Ramos (cell line): ENCODE measurements around the gene PHGDH.
"Not testable (repeated sequence)": the region's sequence is repeated elsewhere in the genome, so short reads cannot be mapped to it uniquely, and the experiment has no call there.

ENCODE experiments used
- in situ Hi-C: fragments of 300-500 bp; cut with MboI; formaldehyde crosslinking; loops from one replicate; pipeline ENCODE4 v1.14.3; 2022; ENCODE audit warnings: low sequenced_read_pairs; ENCODE audit not compliant: unreplicated experiment

The PHGDH gene

DNA sequence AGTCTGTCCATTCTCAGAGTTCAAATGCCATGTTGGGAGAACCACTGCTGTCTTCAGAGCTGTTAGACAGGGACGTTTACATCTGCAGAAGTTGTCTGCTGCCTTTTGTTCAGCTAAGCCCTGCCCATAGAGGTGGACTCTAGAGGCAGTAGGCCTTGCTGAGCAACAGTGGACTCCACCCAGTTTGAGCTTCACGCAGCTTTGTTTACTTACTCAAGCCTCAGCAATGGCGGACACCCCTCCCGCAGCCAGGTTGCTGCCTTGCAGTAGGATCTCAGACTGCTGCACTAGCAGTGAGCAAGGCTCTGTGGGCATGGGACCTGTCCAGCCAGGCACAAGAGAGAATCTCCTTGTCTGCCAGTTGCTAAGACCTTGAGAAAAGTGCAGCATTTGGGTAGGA is 14.9 kb upstream of the PHGDH start:
- in situ Hi-C loops = not testable (repeated sequence)

DNA sequence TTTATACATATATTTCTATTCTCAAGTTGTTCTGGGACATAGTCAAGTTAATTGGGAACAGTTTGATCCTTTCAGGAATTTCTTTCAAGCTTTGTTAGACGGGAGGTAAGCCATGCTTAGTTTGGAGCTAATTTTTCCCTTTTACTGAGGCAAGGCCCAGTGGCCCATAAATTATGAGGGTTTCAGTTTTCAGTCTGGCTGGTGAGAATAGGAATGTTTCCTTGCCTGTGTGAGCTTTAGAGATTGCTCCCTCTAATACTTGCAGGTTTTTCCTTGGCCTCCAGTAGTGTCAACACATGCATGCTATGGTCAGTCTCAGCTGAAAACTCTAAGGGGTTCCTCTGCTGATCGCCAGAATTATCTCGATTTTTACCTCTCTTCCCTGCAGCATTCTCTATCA is 14.1 kb upstream of the PHGDH start:
- in situ Hi-C loops = no loop called here

DNA sequence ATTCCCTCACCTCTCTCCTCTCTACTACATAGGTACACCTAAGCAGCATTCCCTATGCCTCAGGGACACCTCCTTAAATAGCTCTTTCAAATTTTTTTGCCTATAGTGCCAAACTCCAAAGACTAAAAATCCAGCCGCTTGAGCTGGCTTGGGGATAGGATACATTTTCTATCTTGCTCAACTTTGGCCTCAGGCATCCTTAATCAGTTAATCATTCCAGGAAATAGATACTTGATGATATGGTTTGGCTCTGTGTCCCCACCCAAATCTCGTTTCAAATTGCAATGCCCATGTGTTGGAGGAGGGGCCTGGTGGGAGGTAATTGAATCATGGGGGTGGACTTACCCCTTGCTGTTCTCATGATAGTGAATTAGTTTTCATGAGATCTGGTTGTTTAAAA is 11.4 kb upstream of the PHGDH start:
- in situ Hi-C loops = no loop called here

DNA sequence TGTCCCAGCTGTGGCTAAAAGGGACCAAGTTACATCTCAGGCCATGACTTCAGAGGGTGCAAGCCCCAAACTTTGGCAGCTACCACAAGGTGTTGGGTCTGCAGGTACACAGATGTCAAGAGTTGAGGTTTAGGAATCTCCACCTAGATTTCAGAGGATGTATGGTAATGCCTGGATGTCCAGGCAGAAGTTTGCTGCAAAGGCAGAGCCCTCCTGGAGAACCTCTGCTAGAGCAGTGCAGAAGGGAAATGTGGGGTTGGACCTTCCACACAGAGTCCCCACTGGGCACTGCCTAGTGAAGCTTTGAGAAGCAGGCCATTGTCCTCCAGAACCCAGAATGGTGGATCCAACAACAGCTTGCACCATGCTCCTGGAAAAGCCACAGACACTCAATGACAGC is 10.1 kb upstream of the PHGDH start:
- in situ Hi-C loops = no loop called here

DNA sequence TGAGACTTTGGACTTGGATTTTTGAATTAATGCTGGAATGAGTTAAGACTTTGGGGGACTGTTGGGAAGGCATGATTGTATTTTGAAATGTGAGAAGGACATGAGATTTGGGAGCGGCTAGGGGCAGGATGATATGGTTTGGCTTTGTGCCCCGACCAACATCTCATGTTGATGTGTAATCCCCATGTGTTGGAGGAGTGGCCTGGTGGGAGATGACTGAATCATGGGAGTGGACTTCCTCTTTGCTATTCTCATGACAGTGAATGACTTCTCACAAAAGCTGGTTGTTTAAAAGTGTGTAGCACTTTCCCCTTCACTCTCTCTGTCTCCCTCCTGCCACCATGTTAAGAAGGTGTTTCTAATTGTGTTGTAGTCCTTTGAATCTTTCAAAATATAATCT is 9.3 kb upstream of the PHGDH start:
- in situ Hi-C loops = no loop called here

DNA sequence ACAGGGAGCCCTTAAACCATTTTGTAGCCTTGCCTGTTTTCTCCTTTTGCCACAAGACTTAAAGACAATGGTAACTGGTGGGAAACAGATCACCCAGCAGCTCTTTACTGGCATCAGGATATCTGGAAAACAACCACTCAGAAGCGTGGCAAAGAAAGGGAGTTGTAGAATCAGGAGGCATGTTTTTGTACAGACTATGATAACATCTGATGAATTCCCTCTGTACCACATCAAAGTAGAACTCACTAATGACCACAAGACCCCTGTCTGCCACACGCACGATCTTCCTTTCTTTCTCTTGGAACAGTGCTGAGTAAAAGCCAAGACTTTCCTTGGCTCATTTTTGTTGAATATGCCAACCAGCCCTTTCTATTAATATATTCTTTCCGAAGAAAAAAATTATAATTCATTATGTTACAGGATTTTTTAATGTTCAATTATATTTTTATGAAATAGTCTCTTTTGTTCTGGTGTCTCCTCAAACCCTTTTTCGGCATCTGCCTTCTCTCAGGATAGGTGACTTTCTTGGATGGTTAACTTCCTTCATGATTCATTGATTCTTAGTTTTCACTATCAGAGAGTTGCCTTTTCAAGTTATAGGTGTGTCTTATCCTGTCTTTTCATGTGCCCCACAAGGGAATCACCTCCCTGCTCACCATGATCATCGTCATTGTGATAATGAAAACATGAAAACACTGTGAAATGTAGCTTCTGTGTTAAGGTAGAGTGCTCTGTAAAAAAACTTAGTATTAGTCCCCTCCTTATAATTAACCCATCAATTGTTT is 7.9 kb upstream of the PHGDH start:
- in situ Hi-C loops = no loop called here

DNA sequence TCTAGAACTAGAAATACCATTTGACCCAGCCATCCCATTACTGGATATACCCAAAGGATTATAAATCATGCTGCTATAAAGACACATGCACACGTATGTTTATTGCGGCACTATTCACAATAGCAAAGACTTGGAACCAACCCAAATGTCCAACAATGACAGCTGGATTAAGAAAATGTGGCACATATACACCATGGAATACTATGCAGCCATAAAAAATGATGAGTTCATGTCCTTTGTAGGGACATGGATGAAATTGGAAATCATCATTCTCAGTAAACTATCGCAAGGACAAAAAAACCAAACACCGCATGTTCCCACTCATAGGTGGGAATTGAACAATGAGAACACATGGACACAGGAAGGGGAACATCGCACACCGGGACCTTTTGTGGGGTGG is 5.1 kb upstream of the PHGDH start:
- in situ Hi-C loops = not testable (repeated sequence)

DNA sequence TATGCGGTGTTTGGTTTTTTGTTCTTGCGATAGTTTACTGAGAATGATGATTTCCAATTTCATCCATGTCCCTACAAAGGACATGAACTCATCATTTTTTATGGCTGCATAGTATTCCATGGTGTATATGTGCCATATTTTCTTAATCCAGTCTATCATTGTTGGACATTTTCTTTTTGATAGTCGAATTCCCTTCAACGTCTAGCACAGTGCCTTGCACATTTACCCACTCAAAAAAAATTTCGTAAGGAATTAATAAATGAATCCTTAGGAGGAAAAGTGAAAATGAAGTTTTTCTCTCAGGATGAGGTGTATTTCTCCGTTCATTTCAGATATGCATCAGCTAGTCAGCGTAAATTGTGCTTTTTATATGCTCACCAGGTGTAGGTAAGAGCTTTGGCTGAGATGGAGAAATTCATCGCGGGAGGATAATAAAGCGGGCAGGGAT is 354 bp upstream of the PHGDH start:
- in situ Hi-C loops = not testable (repeated sequence)

DNA sequence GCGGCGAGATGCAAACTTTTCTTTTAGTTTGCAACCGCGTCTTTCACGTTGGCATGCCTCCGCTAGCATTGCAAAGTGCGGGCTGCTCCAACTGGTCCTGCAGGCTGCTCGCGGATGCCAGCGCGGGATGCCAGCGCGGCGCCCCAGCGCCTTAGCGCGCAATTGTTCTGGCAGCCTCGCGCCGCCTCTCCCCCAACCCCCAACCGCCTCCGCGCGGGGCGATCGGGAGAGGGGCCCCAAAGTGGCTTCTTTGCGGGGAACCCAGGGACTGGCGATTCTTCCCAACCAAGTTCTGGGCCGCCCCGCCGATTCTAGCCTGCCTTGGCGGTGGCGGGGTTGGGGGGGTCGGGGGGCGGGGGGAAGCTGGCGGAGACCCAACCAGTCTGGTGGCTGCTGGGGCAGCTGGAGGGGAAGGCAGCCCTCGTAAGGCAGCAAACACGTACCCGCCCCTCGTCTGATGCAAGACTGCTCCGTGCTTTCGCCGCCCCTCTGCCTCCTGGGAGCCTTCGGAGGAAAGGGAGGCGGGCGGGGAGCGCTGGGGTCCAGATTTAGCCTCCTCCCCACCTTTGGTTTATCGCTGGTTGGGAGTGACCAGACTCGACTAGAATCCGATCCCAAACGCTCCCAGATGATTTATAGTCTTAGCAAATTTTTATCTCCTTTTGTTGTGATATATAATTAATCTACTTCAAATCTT is 756 bp downstream of the PHGDH start:
- in situ Hi-C loops = no loop called here

DNA sequence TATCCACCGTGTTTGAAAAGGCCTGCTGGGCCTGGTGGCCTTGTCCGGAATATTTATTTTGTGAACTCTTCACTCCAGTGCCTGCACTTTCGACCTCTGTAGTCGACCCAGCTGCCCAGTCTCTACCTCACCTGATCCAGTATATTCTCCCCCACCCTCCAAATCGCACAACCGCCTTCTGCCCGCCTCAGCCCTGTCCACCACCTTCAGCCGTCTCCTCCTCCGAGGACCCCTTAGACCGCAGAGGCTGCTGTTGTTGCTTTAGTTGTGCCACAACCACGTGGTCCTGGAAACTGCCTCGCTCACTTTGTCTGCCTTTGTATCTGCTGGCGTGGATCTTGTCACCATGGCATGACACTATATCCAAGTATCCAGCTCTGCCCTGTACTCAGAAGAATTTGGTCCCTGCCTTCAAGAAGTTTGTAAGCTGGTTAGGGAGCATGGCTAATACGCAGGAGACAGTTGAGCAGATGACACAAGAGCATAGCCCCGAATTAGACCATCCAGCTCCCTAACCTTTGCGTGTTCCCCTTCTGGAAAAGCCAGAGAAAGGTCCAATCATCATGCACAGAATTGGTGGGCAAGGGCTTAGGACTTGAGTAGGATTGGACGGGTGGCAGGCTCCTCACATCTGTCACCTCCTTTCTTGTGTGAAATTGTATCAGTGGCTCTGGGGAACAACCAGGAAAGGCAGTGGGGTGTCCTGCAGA is 1.5 kb downstream of the PHGDH start:
- in situ Hi-C loops = no loop called here

DNA sequence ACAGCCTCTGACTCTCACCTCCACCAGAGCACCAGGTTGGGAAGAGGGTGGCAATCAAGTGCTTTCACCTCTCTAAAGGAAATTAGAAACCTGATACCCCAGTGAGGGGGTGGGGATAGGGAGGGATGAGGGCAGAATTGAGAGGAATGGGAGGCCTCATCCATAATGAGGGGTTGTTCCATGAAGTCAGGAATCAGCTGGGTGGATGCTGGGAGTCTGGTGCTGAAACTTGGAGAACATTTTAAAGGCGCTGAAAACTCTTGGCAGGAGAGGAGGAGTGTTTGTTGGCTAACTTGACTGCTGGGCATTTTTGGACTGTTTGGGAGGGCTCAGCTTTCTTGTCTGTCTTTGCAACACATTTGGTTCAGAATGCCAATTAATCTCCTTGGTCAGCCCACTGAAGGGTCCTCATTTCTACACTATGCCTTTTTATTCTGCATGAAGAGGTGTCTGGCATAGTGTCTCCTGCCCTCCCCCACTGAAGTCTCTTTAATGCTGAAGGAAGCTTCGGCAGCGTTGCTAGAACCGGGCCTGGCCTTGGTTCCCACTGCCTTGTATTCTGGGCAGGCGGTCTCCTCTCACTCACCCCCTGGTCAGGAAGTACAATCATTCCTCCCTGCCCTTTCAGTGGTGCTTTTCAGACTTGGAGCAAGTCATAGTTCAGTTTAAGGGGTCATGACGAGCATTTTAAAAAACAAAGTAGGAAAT is 2.2 kb downstream of the PHGDH start:
- in situ Hi-C loops = no loop called here

DNA sequence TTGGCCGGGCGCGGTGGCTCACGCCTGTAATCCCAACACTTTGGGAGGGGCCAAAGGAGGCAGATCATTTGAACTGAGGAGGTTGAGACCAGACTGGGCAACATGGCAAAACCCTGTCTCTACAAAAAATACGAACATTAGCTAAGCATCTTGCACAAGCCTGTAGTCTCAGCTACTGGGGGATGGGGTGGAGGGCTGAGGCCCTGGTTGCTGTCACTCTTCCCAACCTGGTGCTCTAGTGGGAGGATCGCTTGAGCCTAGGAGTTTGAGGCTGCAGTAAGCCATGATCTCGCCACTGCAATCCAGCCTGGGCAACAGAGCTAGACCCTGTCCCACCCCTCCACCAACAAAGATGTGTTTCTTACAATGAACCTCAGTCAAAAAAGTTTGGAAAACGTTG is 2.8 kb downstream of the PHGDH start:
- in situ Hi-C loops = no loop called here

DNA sequence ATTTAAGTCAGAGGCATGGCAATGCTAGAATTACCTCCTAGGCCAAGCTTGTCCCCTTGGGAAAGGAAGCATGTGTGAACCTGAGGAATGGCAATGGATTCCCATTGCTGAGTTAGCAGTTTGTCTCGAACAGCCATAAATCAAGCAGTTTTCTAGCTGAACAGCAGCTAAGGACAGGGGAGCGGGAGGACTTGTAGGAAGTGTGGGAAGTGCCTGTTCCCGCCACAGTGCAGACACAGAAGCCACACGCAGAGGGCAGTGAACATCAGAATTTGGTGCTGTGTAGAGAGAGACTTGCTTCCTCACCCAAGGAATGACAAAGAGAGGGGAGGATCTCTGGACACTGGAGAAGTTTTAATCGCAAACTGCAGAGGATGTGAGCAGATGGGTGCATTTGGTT is 3.8 kb downstream of the PHGDH start:
- in situ Hi-C loops = no loop called here

DNA sequence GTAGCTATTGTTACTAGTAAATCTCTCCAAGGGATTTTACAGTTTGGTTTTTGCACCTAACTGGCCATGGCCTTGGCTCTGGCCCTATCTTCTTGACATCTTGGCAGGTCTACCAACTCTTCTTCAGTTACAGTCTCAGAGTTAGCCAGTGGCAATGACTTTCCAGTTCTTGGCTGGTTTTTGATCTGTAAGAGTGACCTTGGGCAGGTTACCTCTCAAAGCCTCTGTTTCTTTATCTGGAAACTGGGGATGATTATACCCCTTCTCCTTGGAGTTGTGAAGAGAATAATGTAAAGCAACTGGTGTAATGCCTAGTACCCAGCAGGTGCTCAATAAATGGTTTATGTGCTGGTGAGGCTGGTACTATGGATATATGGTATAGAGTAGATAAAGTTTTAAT is 6.7 kb downstream of the PHGDH start:
- in situ Hi-C loops = no loop called here

DNA sequence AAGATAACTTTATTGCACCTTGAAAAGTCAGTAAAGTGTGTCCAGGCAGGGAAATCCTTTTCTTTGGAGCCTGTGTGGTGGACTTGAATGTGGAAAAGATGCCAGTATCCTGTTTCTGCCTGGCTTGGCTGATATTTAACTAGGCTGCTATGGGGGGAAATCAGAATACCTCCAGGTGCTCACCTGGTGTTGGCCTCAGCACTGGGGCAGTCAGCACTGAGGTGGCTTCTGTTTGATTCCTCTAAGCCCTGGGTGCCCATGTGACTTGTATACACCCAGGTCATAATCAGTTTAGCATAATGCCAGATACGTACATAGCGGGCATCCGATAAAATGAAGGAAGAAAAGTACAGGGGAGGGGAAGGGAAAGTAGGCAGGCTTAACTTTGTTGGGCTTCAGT is 7.2 kb downstream of the PHGDH start:
- in situ Hi-C loops = no loop called here

DNA sequence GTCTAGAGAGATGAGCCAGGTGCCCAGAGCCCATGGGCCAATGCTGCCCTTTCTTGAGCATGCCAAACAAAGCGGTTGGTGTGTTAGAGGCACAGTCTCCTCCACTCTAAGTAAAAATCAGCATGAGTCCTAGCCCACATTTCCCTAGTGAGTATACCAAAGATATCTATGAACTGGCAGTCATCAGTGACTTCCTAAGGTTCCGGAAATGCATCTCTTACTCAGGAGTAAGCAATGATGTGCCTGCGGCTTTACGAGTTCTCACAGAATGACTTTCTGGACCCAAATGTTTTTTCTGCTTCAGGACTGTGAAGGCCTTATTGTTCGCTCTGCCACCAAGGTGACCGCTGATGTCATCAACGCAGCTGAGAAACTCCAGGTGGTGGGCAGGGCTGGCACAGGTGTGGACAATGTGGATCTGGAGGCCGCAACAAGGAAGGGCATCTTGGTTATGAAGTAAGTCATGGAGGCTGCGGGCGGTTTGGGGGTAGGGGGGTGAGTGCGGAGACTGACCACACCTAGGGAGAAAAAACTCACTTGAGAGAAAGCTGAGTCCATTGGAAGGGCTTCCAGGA is 9.2 kb downstream of the PHGDH start:
- in situ Hi-C loops = no loop called here

DNA sequence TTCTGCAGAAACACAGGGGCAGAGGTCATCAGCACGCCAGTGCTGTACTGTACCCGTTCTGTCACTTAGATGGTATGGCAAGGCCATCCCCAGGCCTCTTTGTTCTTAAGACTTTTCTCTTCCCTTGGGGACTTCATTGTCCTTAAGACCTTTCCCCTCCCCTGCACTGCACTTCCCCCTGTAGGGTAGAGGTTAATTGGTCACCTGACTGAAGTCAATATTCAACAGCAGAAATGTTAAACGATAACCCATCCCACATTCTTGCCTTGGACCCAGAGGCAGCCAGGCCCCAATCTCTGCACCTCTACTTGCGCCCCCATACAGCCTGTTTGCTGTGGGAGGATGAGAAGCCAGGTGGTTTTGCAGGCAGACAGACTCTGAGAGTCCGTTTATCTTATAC is 10.2 kb downstream of the PHGDH start:
- in situ Hi-C loops = no loop called here

DNA sequence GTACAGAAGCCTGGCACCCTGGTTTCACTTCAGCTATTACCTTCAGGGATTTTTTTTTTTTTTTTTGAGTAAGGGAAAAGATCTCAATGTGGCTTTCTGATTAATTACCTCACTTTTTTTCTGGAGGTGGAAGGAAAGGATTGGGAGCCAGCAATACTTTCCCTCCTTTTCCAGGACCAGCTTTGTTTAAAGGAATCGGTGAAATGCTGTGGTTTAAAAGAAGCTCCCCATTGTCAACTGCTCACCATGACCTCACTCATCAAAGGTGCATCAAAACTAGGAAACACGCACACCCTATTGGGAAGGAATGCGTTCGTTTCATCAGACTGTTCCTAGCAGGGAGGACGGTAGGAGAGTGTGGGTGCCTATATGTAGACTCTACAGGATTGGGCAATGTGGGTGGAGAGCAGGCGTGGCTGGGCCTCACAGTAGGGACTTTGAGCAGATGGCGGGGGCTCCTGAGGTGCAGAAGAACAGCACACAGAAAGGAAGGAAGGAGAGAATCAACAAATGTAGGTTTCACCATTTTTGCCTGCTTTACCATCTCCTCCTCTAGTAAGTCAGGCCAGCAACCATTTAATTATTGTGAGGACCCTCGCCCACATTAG is 13.0 kb downstream of the PHGDH start:
- in situ Hi-C loops = no loop called here

DNA sequence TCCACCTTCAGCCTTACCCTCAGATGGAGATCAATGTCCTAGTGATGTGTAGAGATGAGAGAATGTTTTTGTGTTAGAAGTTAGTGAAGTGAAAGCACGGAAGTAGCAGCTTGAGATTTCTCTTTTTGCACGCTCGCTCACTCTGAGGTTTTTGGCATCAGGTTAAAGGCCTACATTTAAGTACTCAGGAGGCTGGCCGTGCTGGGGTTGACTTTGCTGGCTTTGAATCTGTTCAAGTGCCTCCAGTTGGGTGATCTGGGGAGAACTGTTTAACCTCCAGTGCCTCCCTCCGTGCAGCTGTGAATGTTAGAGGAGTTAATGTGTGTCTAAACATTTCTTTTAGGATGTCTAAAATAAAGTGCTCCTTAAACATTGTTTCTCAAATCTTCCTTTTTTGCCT is 13.9 kb downstream of the PHGDH start:
- in situ Hi-C loops = no loop called here

DNA sequence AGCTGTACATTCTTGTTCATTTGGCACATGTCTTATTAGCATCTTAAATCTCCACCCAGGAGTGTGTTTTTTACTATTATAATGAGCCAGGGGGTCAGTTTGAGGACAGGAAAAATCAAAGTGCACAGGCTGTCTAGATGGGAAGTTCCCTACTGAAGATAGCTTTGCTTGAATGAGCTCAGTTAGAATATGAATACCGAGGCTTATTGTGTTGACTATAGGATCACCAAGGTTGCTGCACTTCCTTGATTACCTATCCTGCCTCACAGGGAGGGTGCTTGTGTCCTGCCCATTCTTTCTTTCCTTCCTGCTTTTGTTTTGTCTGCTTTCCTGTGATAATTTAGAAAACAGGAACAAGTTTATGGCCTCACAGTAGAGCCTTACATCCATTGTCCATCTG is 16.3 kb downstream of the PHGDH start:
- in situ Hi-C loops = no loop called here
